ENCODE data around the gene PCP4L1.
"Not testable (repeated sequence)": the region's sequence is repeated elsewhere in the genome, so short reads cannot be mapped to it uniquely, and the experiment has no call there.

The PCP4L1 gene

GRCh38 chr1:161313554-161314200, 55.1 kb downstream of the PCP4L1 start:
- H3K36me3 ChIP-seq (ENCODE audit: control insufficient read depth, insufficient read depth, low read length) = no peaks in the 10 kb centered on the region
- H3K4me1 ChIP-seq (ENCODE audit: control insufficient read depth, insufficient read depth, low read length) = peaks cover 12% of the 10 kb centered on the region
- peak overlapping the region; percentile 98 for H3K4me3 ChIP-seq (ENCODE audit: low read length)
- H3K9ac ChIP-seq (ENCODE audit: low read length) = peak overlapping the region; percentile 90
- no peaks in the 10 kb centered on the region for H3K27me3 ChIP-seq (ENCODE audit: control insufficient read depth, insufficient read depth, low read length)
- peak overlapping the region; percentile 96 for H3K27ac ChIP-seq (ENCODE audit: low read depth, low read length)

- Histone ChIP-seq H3K36me3 (ENCODE audit: control insufficient read depth, insufficient read depth, low read length) (no peaks in the 10 kb centered on the region), H3K4me1 (ENCODE audit: control insufficient read depth, insufficient read depth, low read length) (peaks cover 12% of the 10 kb centered on the region), H3K27me3 (ENCODE audit: control insufficient read depth, insufficient read depth, low read length) (no peaks in the 10 kb centered on the region), H3K9ac (ENCODE audit: low read length) (peak within 1 kb of the TSS; percentile 100), H3K27ac (ENCODE audit: low read depth, low read length) (peak within 1 kb of the TSS; percentile 96), H3K4me3 (ENCODE audit: low read length) (peak within 1 kb of the TSS; percentile 98)
These were observed 55.8 kb downstream of the PCP4L1 start, which contains the start of gene SDHC for GRCh38 chr1:161314201-161314981. Gene SDHC, plus strand, starts transcription at chr1:161314381. Its CDS starts 25 bp downstream, at chr1:161314406.

GRCh38 chr1:161315841-161316674, 57.5 kb downstream of the PCP4L1 start:
- not testable (repeated sequence) for H3K4me3 ChIP-seq (ENCODE audit: low read length); H3K27me3 ChIP-seq (ENCODE audit: control insufficient read depth, insufficient read depth, low read length); H3K9ac ChIP-seq (ENCODE audit: low read length)

GRCh38 chr1:161324020-161324419, 65.5 kb downstream of the PCP4L1 start:
- Histone ChIP-seq H3K27ac (ENCODE audit: low read depth, low read length) (no peak overlapping the region), H3K4me1 (ENCODE audit: control insufficient read depth, insufficient read depth, low read length) (no peaks in the 10 kb centered on the region), H3K9ac (ENCODE audit: low read length) (no peak overlapping the region), H3K4me3 (ENCODE audit: low read length) (no peak overlapping the region), H3K27me3 (ENCODE audit: control insufficient read depth, insufficient read depth, low read length) (no peaks in the 10 kb centered on the region), H3K36me3 (ENCODE audit: control insufficient read depth, insufficient read depth, low read length) (peaks cover 9% of the 10 kb centered on the region)

More at GRCh38 chr1:161315841-161316674, 57.5 kb downstream of the PCP4L1 start:
- not testable (repeated sequence) for H3K27ac ChIP-seq (ENCODE audit: low read depth, low read length); H3K36me3 ChIP-seq (ENCODE audit: control insufficient read depth, insufficient read depth, low read length)
- H3K4me1 ChIP-seq (ENCODE audit: control insufficient read depth, insufficient read depth, low read length) = peaks cover 12% of the 10 kb centered on the region

- H3K4me1 ChIP-seq (ENCODE audit: control insufficient read depth, insufficient read depth, low read length) = no peaks in the 10 kb centered on the region
- no peak overlapping the region for H3K4me3 ChIP-seq (ENCODE audit: low read length)
- H3K36me3 ChIP-seq (ENCODE audit: control insufficient read depth, insufficient read depth, low read length) = peaks cover 11% of the 10 kb centered on the region
- H3K9ac ChIP-seq (ENCODE audit: low read length) = no peak overlapping the region
- H3K27me3 ChIP-seq (ENCODE audit: control insufficient read depth, insufficient read depth, low read length) = no peaks in the 10 kb centered on the region
- H3K27ac ChIP-seq (ENCODE audit: low read depth, low read length) = no peak overlapping the region
These were observed 71.8 kb downstream of the PCP4L1 start for GRCh38 chr1:161330346-161330745.

GRCh38 chr1:161333166-161333565, 74.6 kb downstream of the PCP4L1 start:
- no peak overlapping the region for H3K9ac ChIP-seq (ENCODE audit: low read length)
- H3K4me1 ChIP-seq (ENCODE audit: control insufficient read depth, insufficient read depth, low read length) = no peaks in the 10 kb centered on the region
- no peaks in the 10 kb centered on the region for H3K27me3 ChIP-seq (ENCODE audit: control insufficient read depth, insufficient read depth, low read length)
- H3K4me3 ChIP-seq (ENCODE audit: low read length) = no peak overlapping the region
- no peak overlapping the region for H3K27ac ChIP-seq (ENCODE audit: low read depth, low read length)
- H3K36me3 ChIP-seq (ENCODE audit: control insufficient read depth, insufficient read depth, low read length) = peaks cover 7% of the 10 kb centered on the region
